Chondrocyte (in vitro differentiated cells): ENCODE data around the gene RNF166. TPM values are rescaled to one million over a fixed set of nuclear protein-coding genes. Genes with fewer than 3 reads are reported as not detected.

ENCODE experiments used
- DNase-seq: peaks from one replicate; pipeline ENCODE4 v3.0.0; 2021; ENCODE audit warnings: mixed read lengths, low spot score
- H3K27ac Mint-ChIP-seq: one replicate; pipeline ENCODE4 v1.8.0; 2021; ENCODE audit warnings: mild to moderate bottlenecking, moderate library complexity, mixed read lengths; ENCODE audit not compliant: unreplicated experiment
- H3K27me3 Mint-ChIP-seq: 2 replicates; pipeline ENCODE4 v1.8.0; 2021; ENCODE audit warnings: low read depth, mixed read lengths
- H3K36me3 Mint-ChIP-seq: 2 replicates; pipeline ENCODE4 v1.8.0; 2021; ENCODE audit warnings: low read depth, mixed read lengths
- H3K4me1 Mint-ChIP-seq: 2 replicates; pipeline ENCODE4 v1.8.0; 2021; ENCODE audit warnings: low read depth, mild to moderate bottlenecking, mixed read lengths
- H3K4me3 Mint-ChIP-seq: one replicate; pipeline ENCODE4 v1.8.0; 2021; ENCODE audit warnings: mild to moderate bottlenecking, moderate library complexity, mixed read lengths; ENCODE audit not compliant: unreplicated experiment
- H3K9me3 Mint-ChIP-seq: 2 replicates; pipeline ENCODE4 v1.8.0; 2021; ENCODE audit warnings: low read depth, mixed read lengths
- CTCF ChIP-seq: fragments of 200-600 bp; sonication (generic); IDR thresholded peaks from 2 replicates; pipeline ENCODE4 v1.5.0; 2021; ENCODE audit warnings: antibody characterized with exemption, mild to moderate bottlenecking, moderate library complexity
- total RNA-seq: library from RNA; stranded (reverse); gene quantifications from 3 replicates; pipeline ENCODE4 v1.2.1, GENCODE V29; 2021

Gene RNF166
- total RNA-seq, 1 donor from 2014 or later = 12.8 TPM

DNA sequence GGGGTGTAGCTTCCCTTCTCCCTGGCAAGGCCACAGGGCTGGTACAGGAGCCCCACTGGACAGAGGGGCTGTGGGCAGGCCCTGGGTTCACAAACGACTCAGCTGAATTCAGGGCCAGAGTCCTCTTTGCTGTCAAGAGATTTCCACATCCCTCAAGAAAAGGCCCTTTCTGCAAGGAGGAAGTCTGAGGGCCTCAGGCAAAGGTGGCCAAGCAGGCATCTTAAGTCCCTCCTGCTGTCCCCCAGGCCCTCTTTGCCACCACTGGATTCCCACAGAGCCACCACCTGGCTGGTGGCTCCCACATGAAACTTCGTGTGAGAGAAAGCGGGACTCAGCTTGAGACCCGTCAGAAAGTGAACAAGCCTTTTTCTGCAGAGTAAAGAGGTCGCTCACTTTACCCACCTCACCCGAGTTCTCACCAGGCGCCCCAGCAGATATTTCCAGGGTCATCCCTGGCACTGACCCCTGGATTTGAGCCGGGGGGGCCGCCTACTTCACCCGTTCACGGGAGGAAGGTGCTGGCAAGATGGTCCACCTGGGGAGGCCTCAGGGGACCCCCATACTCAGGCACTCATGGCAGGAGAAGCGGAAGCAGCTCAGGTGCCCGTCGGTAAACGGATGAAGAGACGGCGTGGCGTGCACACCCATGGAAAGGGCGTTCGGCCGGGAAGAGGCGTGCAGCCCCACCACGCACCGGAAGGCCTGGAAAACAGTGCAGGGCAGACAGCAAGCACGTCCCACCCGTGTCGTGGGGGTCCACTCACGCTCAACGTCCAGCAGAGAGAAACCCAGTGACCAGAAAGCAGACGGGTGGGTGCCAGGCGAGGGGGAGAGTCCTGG is 3.6 kb downstream of the RNF166 start:
- Mint-ChIP-seq H3K27me3 (no peaks in the 10 kb centered on the region), H3K9me3 (no peaks in the 10 kb centered on the region), H3K4me3 (no peak overlapping the region), H3K4me1 (peaks cover 37% of the 10 kb centered on the region), H3K27ac (no peak overlapping the region), H3K36me3 (peaks cover 5% of the 10 kb centered on the region)
- no peak for DNase-seq
- TF ChIP-seq CTCF = no peak

GRCh38 chr16:88701581-88702370 is 4.4 kb downstream of the RNF166 start:
- Mint-ChIP-seq H3K36me3 (peaks cover 6% of the 10 kb centered on the region), H3K9me3 (no peaks in the 10 kb centered on the region), H3K27me3 (no peaks in the 10 kb centered on the region), H3K4me3 (no peak overlapping the region), H3K27ac (peak overlapping the region; percentile 17), H3K4me1 (peaks cover 29% of the 10 kb centered on the region)
- no peak for TF ChIP-seq CTCF
- no peak for DNase-seq

GRCh38 chr16:88700636-88701482 is 5.3 kb downstream of the RNF166 start:
- no peak for TF ChIP-seq CTCF
- Mint-ChIP-seq H3K27ac (peak overlapping the region; percentile 22), H3K9me3 (no peaks in the 10 kb centered on the region), H3K27me3 (no peaks in the 10 kb centered on the region), H3K36me3 (peaks cover 6% of the 10 kb centered on the region), H3K4me1 (peaks cover 29% of the 10 kb centered on the region), H3K4me3 (peak overlapping the region; percentile 31)
- no peak for DNase-seq

DNA sequence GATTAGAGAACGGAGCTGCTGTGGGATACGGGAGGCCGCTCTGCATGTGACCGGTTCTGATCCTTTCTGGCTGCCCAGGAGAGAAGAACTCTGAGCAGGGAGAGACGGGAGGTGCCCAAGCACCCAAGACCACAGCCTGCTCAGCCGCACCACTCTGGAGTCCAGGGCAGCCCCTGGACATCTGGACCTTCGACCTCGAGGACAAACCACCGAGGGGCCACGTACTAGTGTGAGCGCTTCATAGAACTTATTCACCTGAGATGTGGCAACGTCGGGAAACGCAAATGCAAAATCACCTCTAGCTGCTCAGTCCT is 5.9 kb downstream of the RNF166 start:
- Mint-ChIP-seq H3K9me3 (no peaks in the 10 kb centered on the region), H3K4me1 (peaks cover 26% of the 10 kb centered on the region), H3K4me3 (no peak overlapping the region), H3K27ac (no peak overlapping the region), H3K36me3 (peaks cover 6% of the 10 kb centered on the region), H3K27me3 (no peaks in the 10 kb centered on the region)
- no peak for TF ChIP-seq CTCF
- no peak for DNase-seq

- Mint-ChIP-seq H3K27me3 (no peaks in the 10 kb centered on the region), H3K36me3 (peaks cover 6% of the 10 kb centered on the region), H3K4me3 (no peak overlapping the region), H3K4me1 (peaks cover 20% of the 10 kb centered on the region), H3K27ac (no peak overlapping the region), H3K9me3 (no peaks in the 10 kb centered on the region)
- no peak for TF ChIP-seq CTCF
- no peak for DNase-seq
Observed at GRCh38 chr16:88699180-88699579, 7.0 kb downstream of the RNF166 start.
